Right renal pelvis (tissue), 4 donors: ENCODE measurements around the gene CNTLN. TPM values are rescaled to one million over a fixed set of nuclear protein-coding genes. Genes with fewer than 3 reads are reported as not detected.
"Not testable (repeated sequence)": the region's sequence is repeated elsewhere in the genome, so short reads cannot be mapped to it uniquely, and the experiment has no call there.

ENCODE experiments used
- DNase-seq, 4 donors: peaks; one replicate each; pipeline ENCODE4 v3.0.0-alpha.2; 2013; ENCODE audit warnings: low read depth in 4 of 4, low spot score in 3 of 4, missing footprints in 1 of 4
- polyA plus RNA-seq, 4 donors: library from polyadenylated mRNA; unstranded; fragments of 120-200 nt; gene quantifications; one replicate each; pipeline ENCODE4 v1.2.1, GENCODE V29; 2013; ENCODE audit not compliant: insufficient read length in 4 of 4

The CNTLN gene
- polyA plus RNA-seq, 4 donors: 12.2 to 14.7 (median 14.0) TPM

GRCh38 chr9:17171309-17172094 is 36.7 kb downstream of the CNTLN start:
- DNase-seq: no peak

DNA sequence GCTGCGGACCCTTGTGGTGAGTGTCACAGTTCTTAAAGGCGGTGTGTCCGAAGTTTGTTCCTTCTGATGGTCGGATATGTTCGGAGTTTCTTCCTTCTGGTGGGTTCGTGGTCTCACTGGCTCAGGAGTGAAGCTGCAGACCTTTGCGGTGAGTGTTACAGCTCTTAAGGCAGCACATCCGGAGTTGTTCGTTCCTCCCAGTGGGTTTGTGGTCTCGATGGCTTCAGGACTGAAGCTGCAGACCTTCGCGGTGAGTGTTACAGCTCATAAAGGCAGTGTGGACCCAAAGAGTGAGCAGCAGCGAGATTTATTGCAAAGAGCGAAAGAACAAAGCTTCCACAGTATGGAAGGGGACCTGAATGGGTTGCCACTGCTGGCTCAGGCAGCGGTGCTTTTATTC is 42.7 kb downstream of the CNTLN start:
- not testable (repeated sequence) for DNase-seq

- DNase-seq: no peak
Observed at GRCh38 chr9:17185481-17186029, 50.7 kb downstream of the CNTLN start.

DNA sequence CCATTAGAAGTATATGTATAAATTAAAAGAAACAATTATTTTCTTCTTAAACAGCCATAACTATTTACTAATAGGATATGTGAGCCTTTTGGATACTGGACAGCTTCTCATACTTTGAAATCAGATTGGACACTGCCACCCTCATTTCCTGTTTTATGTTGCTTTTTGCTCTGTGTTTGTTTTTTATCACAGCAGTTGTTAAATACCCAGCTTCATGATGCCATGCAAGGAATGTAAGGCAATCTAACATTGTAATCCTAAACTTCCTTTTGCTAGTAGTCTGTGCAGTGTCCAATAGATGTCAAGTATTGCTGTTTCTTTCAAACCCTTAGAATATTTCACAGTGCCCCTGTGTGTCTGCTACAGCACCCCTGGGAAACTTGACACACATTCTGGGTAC is 56.2 kb downstream of the CNTLN start:
- DNase-seq: no peak

DNA sequence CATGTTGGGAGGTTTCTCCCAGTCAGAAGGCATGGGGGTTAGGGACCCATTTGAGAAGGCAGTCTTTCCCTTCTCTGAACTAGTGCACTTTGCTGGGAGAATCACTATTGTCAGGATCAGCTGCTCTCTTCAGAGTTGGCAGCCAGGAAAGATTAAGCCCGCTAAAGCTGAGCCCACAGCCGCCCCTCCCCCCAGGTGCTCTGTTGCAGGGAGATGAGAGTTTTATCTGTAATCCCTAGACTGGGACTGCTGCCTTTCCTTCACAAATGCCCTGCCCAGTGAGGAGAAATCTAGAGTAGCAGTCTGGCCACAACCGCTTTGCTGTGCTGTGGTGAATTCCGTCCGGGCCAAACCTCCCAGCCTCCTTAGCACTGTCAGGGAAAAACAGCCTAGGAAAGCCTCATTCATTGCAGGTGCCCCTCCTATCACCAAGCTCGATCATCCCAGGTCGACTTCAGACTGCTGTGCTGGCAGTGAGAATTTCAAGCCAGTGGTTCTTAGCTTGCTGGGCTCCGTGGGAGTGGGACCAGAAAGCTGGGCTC is 69.8 kb downstream of the CNTLN start:
- DNase-seq: no peak

DNA sequence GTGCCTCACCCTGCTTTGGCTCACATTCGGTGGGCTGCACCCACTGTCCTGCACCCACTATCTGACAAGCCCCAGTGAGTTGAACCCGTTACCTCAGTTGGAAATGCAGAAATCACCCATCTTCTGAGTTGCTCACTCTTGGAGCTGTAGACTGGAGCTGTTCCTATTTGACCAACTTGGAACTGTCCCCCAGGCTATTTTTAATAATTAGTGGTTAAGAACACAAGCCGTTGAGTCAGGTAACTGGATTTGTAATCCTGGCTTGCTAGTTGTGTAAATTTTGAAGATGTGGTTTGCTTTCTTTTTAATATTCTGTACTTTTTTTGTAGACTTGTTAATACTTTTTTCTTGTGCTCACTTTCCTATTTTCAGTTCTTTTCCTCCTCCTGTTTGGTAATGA is 81.2 kb downstream of the CNTLN start:
- no peak for DNase-seq

- no peak for DNase-seq
Observed at GRCh38 chr9:17216646-17217045, 81.8 kb downstream of the CNTLN start.

- no peak for DNase-seq
Observed at GRCh38 chr9:17217272-17217671, 82.4 kb downstream of the CNTLN start.

- DNase-seq: no peak
Observed at GRCh38 chr9:17219261-17219660, 84.4 kb downstream of the CNTLN start.

GRCh38 chr9:17222932-17223331 is 88.1 kb downstream of the CNTLN start:
- no peak for DNase-seq

- no peak for DNase-seq
Observed at GRCh38 chr9:17225407-17225806, 90.6 kb downstream of the CNTLN start.

DNA sequence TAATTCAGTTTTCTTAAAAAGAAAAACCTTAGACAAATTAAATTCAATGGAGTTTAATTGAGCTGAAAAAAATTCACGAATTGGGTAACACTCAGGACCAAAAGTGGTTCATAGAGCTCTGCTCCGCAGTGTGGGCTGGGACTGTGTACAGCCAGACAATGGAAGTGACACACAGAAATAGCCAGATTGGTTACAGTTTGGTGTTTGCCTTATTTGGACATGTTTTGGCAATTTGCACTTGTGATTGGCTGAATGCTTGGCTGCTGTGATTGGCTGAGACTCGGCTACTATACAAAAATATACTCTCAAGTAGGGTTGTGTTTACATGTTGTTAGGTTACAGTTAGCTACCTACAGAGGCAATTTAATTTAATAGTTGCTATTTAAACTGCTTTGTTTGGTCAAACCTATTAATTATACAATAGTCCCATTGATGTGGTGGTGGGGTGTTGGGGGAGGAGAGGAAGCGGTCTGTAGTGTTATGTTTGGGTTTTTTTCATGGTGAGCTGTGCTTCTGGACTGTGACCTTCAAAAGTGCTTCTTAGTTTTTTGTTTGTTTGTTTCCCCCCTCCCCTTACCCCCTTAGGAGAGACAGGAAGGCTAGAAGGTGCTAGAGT is 95.2 kb downstream of the CNTLN start:
- no peak for DNase-seq

DNA sequence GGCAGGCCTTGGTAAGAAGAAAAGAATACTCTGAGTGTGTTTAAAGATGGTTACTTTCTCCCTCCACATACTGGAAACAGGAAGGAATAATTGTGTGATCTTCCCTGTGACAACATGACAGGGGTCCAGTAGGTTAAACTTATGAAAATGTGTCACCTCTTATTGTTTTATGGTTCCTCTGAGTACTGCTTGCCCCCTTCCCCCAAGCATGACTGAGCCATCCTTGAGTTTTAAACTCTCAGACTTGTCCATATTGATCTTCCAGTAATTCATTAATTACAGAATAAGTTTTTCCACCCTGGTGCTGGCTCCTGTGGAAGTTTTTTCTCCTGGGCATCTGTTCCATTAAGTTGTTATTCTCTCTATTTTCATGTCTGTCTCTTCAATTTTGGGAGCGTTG is 95.8 kb downstream of the CNTLN start:
- no peak for DNase-seq

- no peak for DNase-seq
Observed at GRCh38 chr9:17236147-17236546, 101.3 kb downstream of the CNTLN start.

DNA sequence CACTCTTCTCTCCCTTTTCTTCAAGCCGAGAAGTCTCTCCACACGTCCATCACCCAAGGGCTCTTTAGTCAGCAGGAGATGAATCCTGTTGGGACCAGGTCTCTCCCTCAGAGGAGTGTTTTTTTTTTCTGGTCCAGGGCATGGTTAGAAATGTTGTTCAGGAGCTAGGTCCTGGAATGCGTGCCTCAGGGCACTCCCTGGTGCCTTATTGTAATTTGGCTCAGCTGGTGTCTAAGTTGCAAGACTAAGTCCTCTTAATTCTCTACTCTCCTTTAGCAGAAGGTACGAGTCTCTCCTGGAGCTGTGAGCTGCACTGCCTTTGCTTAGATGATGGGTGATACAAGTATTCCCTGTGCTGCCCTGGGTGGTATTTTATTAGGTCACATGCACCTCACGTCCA is 111.9 kb downstream of the CNTLN start:
- DNase-seq: no peak

- no peak for DNase-seq
Observed at GRCh38 chr9:17251100-17251499, 116.3 kb downstream of the CNTLN start.

GRCh38 chr9:17268531-17269188 is 133.8 kb downstream of the CNTLN start:
- DNase-seq: not testable (repeated sequence)

- no peak for DNase-seq
Observed at GRCh38 chr9:17269799-17270198, 135.0 kb downstream of the CNTLN start.

GRCh38 chr9:17272536-17272935 is 137.7 kb downstream of the CNTLN start:
- no peak for DNase-seq

DNA sequence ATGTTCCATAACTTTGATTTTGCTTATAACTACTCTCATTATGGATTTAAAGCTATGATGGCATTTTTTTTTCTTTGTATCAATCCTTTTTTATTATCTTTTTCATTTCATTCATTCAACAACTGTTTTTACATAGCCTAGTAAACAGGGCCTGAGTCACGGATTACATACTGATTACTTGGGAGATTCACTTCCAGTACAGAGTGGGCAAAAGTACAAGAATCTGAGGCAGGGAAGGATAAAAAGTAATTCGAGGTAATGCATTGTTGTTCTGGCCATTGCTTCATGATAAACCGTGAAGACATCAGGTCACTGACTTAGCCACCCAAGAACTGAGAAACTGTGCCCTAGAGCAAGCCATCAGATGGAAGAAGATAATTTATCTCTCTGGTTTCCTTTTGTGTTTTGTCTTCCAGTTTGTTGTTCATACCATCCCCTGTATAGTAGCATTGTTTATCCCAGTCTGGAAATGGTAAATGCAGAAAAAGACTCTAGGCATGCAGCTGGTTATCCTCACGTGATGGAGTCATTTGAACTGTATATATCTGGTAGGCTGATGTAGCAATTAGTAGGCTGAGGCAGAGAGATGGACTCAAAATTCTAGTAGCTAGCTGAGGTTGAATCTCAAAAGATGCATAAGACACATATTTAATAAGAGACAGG is 145.6 kb downstream of the CNTLN start:
- DNase-seq: no peak

GRCh38 chr9:17290673-17291072 is 155.8 kb downstream of the CNTLN start:
- DNase-seq: not testable (repeated sequence)
